PC-9 (cell line): ENCODE measurements around the gene CD6. TPM values are rescaled to one million over a fixed set of nuclear protein-coding genes. Genes with fewer than 3 reads are reported as not detected.

Experiments used
- BruUV-seq: library from RNA; stranded (reverse); fragments of 400-500 nt; replicated peaks from 2 replicates; lab custom pipeline; 2021; lab: Mats Ljungman, UMichigan
- CTCF ChIA-PET: fragments of 300-600 bp; sonication (Branson Sonifier 250); formaldehyde crosslinking; loops from one replicate; lab custom pipeline; 2022; ENCODE audit warnings: antibody characterized with exemption; lab: Charles Lee
- POLR2A ChIA-PET: fragments of 300-600 bp; sonication (Branson Sonifier 250); formaldehyde crosslinking; loops from one replicate; lab custom pipeline; 2022; ENCODE audit warnings: antibody characterized with exemption; ENCODE audit not compliant: unreplicated experiment; lab: Charles Lee
- DNase-seq, 2 experiments: peaks; one replicate each; pipeline versions ENCODE4 v3.0.0 to v3.0.0-alpha.2; 2015 to 2022; ENCODE audit warnings: mixed read lengths in 1 of 2
- H2AFZ ChIP-seq: fragments of 200-600 bp; sonication (generic); 2 replicates; pipeline ENCODE4 v1.8.1; 2017; ENCODE audit warnings: antibody characterized with exemption
- H3F3A ChIP-seq: fragments of 200-600 bp; sonication (generic); 2 replicates; pipeline ENCODE4 v1.8.1; 2017; ENCODE audit warnings: antibody characterized with exemption, mild to moderate bottlenecking, low read depth; ENCODE audit not compliant: insufficient read depth
- H3K27ac ChIP-seq: fragments of 200-600 bp; sonication (generic); 2 replicates; pipeline ENCODE4 v1.6.1; 2016; ENCODE audit warnings: mixed run types
- H3K27me3 ChIP-seq: fragments of 200-600 bp; sonication (generic); 2 replicates; pipeline ENCODE4 v1.6.1; 2016; ENCODE audit warnings: low read depth, mixed run types; ENCODE audit not compliant: insufficient read depth
- H3K36me3 ChIP-seq: fragments of 200-600 bp; sonication (generic); 2 replicates; pipeline ENCODE4 v1.6.1; 2016; ENCODE audit warnings: low read depth, mixed run types
- H3K4me1 ChIP-seq: fragments of 200-600 bp; sonication (generic); replicated peaks from 2 replicates; pipeline ENCODE4 v1.6.1; 2016; ENCODE audit warnings: mixed run types; ENCODE audit not compliant: insufficient read depth
- H3K4me2 ChIP-seq: fragments of 200-600 bp; sonication (generic); 2 replicates; pipeline ENCODE4 v1.6.1; 2017; ENCODE audit warnings: mixed run types
- H3K4me3 ChIP-seq: fragments of 200-600 bp; sonication (generic); 2 replicates; pipeline ENCODE4 v1.6.1; 2016; ENCODE audit warnings: mixed run types
- H3K79me2 ChIP-seq: fragments of 200-600 bp; sonication (generic); 2 replicates; pipeline ENCODE4 v1.6.1; 2017; ENCODE audit warnings: low read depth, mixed run types
- H3K9me2 ChIP-seq: fragments of 200-600 bp; sonication (generic); 2 replicates; pipeline ENCODE4 v1.8.1; 2017; ENCODE audit warnings: mild to moderate bottlenecking; ENCODE audit not compliant: insufficient read depth
- H3K9me3 ChIP-seq: fragments of 200-600 bp; sonication (generic); 2 replicates; pipeline ENCODE4 v1.8.1; 2016; ENCODE audit warnings: low read depth; ENCODE audit not compliant: insufficient read depth
- H4K20me1 ChIP-seq: fragments of 200-600 bp; sonication (generic); 2 replicates; pipeline ENCODE4 v1.8.1; 2017; ENCODE audit not compliant: insufficient read depth
- EZH2 ChIP-seq: fragments of 200-600 bp; sonication (generic); IDR thresholded peaks from 2 replicates; pipeline ENCODE4 v1.8.0; 2017; ENCODE audit warnings: antibody characterized with exemption, low read depth
- intact Hi-C: fragments of 100-400 bp; cut with micrococcal nuclease; formaldehyde crosslinking; loops from one replicate; pipeline ENCODE4 v1.10.0; 2022; ENCODE audit not compliant: unreplicated experiment
- total RNA-seq: library from RNA; stranded (reverse); gene quantifications from 2 replicates; pipeline ENCODE4 v1.2.3, GENCODE V29; 2021
- TF ChIP-seq, protein P1 (sequence below): fragments of 200-600 bp; sonication (generic); conservative IDR thresholded peaks from 2 replicates; pipeline ENCODE4 v1.6.1; 2017; ENCODE audit warnings: mixed run types, antibody characterized with exemption, mild to moderate bottlenecking, moderate library complexity

The CD6 gene
- total RNA-seq, 1 experiment from 2014 or later = 0.74 TPM

DNA sequence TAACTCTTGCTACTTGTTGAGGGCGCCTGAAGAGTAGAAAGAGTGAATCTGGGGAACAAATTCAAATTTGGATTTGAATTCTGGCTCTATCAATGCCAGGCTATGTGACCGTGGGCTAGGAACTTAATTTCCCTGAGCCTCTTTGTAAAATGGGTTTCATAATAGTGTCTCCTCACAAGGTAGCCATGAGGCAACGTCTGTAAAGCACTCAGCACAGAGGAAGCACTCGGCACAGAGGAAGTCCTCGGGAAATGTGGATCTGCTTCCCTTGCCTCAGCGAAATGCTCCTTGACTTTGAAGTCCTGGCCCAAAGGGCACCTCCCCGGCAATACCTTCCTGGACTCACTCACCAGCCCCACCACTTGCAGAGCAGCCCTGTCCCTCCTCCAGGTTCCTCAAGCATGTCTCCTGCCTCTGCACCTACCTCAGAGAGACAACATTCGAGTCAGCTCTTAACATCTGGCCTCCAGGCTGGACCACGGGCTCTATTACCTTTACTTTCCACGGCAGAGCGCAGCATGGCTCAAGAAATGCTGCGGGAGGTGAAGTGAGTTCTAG is 17.7 kb downstream of the CD6 start:
- BruUV-seq = no TSS peak

DNA sequence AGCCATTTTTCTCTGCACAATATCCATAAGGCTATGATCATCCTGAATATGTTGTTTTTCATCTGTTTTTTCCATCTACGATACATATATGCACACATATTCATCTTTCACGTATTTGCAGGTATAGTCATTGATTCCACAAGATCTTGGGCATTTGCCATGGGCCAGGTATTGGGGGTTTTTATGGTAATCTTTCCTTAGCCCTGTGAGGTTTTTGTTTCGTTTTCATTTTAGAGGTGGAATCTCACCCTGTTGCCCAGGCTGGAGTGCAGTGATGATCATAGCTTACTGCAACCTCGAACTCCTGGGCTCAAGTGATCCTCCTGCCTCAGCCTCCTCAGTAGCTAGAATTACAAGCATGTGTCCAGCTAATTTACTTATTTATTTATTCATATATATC is 20.0 kb downstream of the CD6 start:
- H3K4me3 ChIP-seq = no peak overlapping the region
- H3F3A ChIP-seq = peaks cover 8% of the 10 kb centered on the region; the same call in 1 of the 2 replicates
- POLR2A ChIA-PET = no interaction called here
- no peaks in the 10 kb centered on the region; the same call in 1 of the 2 replicates for H3K9me2 ChIP-seq
- intact Hi-C loops = no loop called here
- CTCF ChIA-PET = no interaction called here
- peaks cover 8% of the 10 kb centered on the region for H3K4me1 ChIP-seq
- no TSS peak for BruUV-seq
- no peak overlapping the region for H2AFZ ChIP-seq
- TF ChIP-seq EZH2 = no peak
- TF ChIP-seq, protein P1, sequence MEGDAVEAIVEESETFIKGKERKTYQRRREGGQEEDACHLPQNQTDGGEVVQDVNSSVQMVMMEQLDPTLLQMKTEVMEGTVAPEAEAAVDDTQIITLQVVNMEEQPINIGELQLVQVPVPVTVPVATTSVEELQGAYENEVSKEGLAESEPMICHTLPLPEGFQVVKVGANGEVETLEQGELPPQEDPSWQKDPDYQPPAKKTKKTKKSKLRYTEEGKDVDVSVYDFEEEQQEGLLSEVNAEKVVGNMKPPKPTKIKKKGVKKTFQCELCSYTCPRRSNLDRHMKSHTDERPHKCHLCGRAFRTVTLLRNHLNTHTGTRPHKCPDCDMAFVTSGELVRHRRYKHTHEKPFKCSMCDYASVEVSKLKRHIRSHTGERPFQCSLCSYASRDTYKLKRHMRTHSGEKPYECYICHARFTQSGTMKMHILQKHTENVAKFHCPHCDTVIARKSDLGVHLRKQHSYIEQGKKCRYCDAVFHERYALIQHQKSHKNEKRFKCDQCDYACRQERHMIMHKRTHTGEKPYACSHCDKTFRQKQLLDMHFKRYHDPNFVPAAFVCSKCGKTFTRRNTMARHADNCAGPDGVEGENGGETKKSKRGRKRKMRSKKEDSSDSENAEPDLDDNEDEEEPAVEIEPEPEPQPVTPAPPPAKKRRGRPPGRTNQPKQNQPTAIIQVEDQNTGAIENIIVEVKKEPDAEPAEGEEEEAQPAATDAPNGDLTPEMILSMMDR = no peak
- H3K79me2 ChIP-seq = no peaks in the 10 kb centered on the region
- H3K27ac ChIP-seq = no peak overlapping the region
- H4K20me1 ChIP-seq = no peaks in the 10 kb centered on the region
- H3K27me3 ChIP-seq = 0 out of 2 replicates have a peak, but pooled peaks cover 5% of the 10 kb centered on the region
- no peak for DNase-seq
- H3K4me2 ChIP-seq = no peak overlapping the region
- H3K36me3 ChIP-seq = no peaks in the 10 kb centered on the region
- H3K9me3 ChIP-seq = no peaks in the 10 kb centered on the region

More for the DNA sequence above, 17.7 kb downstream of the CD6 start:
- no peak overlapping the region for H3K27ac ChIP-seq
- 0 out of 2 replicates have a peak, but pooled peaks cover 5% of the 10 kb centered on the region for H3K27me3 ChIP-seq
- no peak overlapping the region for H2AFZ ChIP-seq
- intact Hi-C loops = loop anchor here (5.0 kb wide), 1 partner anchor 133 kb away; no protein-coding TSS in a partner anchor
- TF ChIP-seq, protein P1 = no peak
- no peak for TF ChIP-seq EZH2
- H3K9me3 ChIP-seq = no peaks in the 10 kb centered on the region
- no peak for DNase-seq
- no peaks in the 10 kb centered on the region for H3K79me2 ChIP-seq
- H3K4me3 ChIP-seq = no peak overlapping the region
- H3K4me1 ChIP-seq = peaks cover 17% of the 10 kb centered on the region
- H3K36me3 ChIP-seq = no peaks in the 10 kb centered on the region
- POLR2A ChIA-PET = no interaction called here
- CTCF ChIA-PET = no interaction called here
- no peak overlapping the region for H3K4me2 ChIP-seq
- peaks cover 18% of the 10 kb centered on the region; the same call in 1 of the 2 replicates for H3F3A ChIP-seq
- no peaks in the 10 kb centered on the region for H4K20me1 ChIP-seq
- H3K9me2 ChIP-seq = no peaks in the 10 kb centered on the region; the same call in 1 of the 2 replicates

DNA sequence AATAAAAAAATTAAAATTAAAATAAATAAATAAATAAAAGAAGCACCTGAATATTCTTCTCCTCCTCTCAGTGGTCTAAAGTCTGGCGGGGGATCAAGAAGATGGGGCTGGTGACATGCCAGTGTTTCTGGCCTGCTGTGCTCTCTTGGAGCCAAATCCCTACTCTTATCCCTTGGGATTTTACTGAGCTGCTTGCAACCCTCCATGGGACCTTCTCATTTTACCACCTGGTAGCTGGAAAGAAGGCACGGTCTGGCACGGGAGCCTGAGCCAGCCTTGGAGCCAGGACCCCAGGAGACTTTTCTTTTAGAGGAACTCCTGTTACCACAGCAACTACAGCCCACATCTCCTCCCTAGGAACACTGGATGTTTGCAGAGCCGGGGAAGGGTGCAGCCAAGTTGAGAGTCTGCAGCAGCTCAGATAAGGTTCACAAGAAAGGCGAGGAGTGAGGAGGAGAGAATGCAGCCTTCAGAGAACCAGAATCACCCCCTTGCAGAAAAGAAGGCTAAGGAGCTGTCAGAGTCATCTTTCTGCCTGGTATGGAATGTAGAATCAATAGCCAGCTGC is 21.4 kb downstream of the CD6 start:
- H3K4me1 ChIP-seq = no peaks in the 10 kb centered on the region
- no peak overlapping the region for H3K27ac ChIP-seq
- no peak overlapping the region for H3K4me2 ChIP-seq
- no peaks in the 10 kb centered on the region; the same call in 1 of the 2 replicates for H3K9me2 ChIP-seq
- H2AFZ ChIP-seq = no peak overlapping the region
- no peak for DNase-seq
- H3K79me2 ChIP-seq = no peaks in the 10 kb centered on the region
- H3K4me3 ChIP-seq = no peak overlapping the region
- TF ChIP-seq, protein P1 = no peak
- TF ChIP-seq EZH2 = no peak
- H3K9me3 ChIP-seq = no peaks in the 10 kb centered on the region
- no TSS peak for BruUV-seq
- intact Hi-C loops = no loop called here
- H3K36me3 ChIP-seq = no peaks in the 10 kb centered on the region
- POLR2A ChIA-PET = no interaction called here
- CTCF ChIA-PET = no interaction called here
- no peaks in the 10 kb centered on the region for H4K20me1 ChIP-seq
- no peaks in the 10 kb centered on the region for H3F3A ChIP-seq
- 0 out of 2 replicates have a peak, but pooled peaks cover 5% of the 10 kb centered on the region for H3K27me3 ChIP-seq
